PC-9 (cell line): ENCODE data around the gene HSD17B13. TPM values are rescaled to one million over a fixed set of nuclear protein-coding genes. Genes with fewer than 3 reads are reported as not detected.

ENCODE experiments used
- BruUV-seq: library from RNA; stranded (reverse); fragments of 400-500 nt; replicated peaks from 2 replicates; lab custom pipeline; 2021; lab: Mats Ljungman, UMichigan
- CTCF ChIA-PET: fragments of 300-600 bp; sonication (Branson Sonifier 250); formaldehyde crosslinking; loops from one replicate; lab custom pipeline; 2022; ENCODE audit warnings: antibody characterized with exemption; lab: Charles Lee
- POLR2A ChIA-PET: fragments of 300-600 bp; sonication (Branson Sonifier 250); formaldehyde crosslinking; loops from one replicate; lab custom pipeline; 2022; ENCODE audit warnings: antibody characterized with exemption; ENCODE audit not compliant: unreplicated experiment; lab: Charles Lee
- DNase-seq, 2 experiments: peaks; one replicate each; pipeline versions ENCODE4 v3.0.0 to v3.0.0-alpha.2; 2015 to 2022; ENCODE audit warnings: mixed read lengths in 1 of 2
- H2AFZ ChIP-seq: fragments of 200-600 bp; sonication (generic); 2 replicates; pipeline ENCODE4 v1.8.1; 2017; ENCODE audit warnings: antibody characterized with exemption
- H3F3A ChIP-seq: fragments of 200-600 bp; sonication (generic); 2 replicates; pipeline ENCODE4 v1.8.1; 2017; ENCODE audit warnings: antibody characterized with exemption, mild to moderate bottlenecking, low read depth; ENCODE audit not compliant: insufficient read depth
- H3K27ac ChIP-seq: fragments of 200-600 bp; sonication (generic); 2 replicates; pipeline ENCODE4 v1.6.1; 2016; ENCODE audit warnings: mixed run types
- H3K27me3 ChIP-seq: fragments of 200-600 bp; sonication (generic); 2 replicates; pipeline ENCODE4 v1.6.1; 2016; ENCODE audit warnings: low read depth, mixed run types; ENCODE audit not compliant: insufficient read depth
- H3K36me3 ChIP-seq: fragments of 200-600 bp; sonication (generic); 2 replicates; pipeline ENCODE4 v1.6.1; 2016; ENCODE audit warnings: low read depth, mixed run types
- H3K4me1 ChIP-seq: fragments of 200-600 bp; sonication (generic); replicated peaks from 2 replicates; pipeline ENCODE4 v1.6.1; 2016; ENCODE audit warnings: mixed run types; ENCODE audit not compliant: insufficient read depth
- H3K4me2 ChIP-seq: fragments of 200-600 bp; sonication (generic); 2 replicates; pipeline ENCODE4 v1.6.1; 2017; ENCODE audit warnings: mixed run types
- H3K4me3 ChIP-seq: fragments of 200-600 bp; sonication (generic); 2 replicates; pipeline ENCODE4 v1.6.1; 2016; ENCODE audit warnings: mixed run types
- H3K79me2 ChIP-seq: fragments of 200-600 bp; sonication (generic); 2 replicates; pipeline ENCODE4 v1.6.1; 2017; ENCODE audit warnings: low read depth, mixed run types
- H3K9me2 ChIP-seq: fragments of 200-600 bp; sonication (generic); 2 replicates; pipeline ENCODE4 v1.8.1; 2017; ENCODE audit warnings: mild to moderate bottlenecking; ENCODE audit not compliant: insufficient read depth
- H3K9me3 ChIP-seq: fragments of 200-600 bp; sonication (generic); 2 replicates; pipeline ENCODE4 v1.8.1; 2016; ENCODE audit warnings: low read depth; ENCODE audit not compliant: insufficient read depth
- H4K20me1 ChIP-seq: fragments of 200-600 bp; sonication (generic); 2 replicates; pipeline ENCODE4 v1.8.1; 2017; ENCODE audit not compliant: insufficient read depth
- EZH2 ChIP-seq: fragments of 200-600 bp; sonication (generic); IDR thresholded peaks from 2 replicates; pipeline ENCODE4 v1.8.0; 2017; ENCODE audit warnings: antibody characterized with exemption, low read depth
- intact Hi-C: fragments of 100-400 bp; cut with micrococcal nuclease; formaldehyde crosslinking; loops from one replicate; pipeline ENCODE4 v1.10.0; 2022; ENCODE audit not compliant: unreplicated experiment
- total RNA-seq: library from RNA; stranded (reverse); gene quantifications from 2 replicates; pipeline ENCODE4 v1.2.3, GENCODE V29; 2021
- TF ChIP-seq, protein P1 (sequence below): fragments of 200-600 bp; sonication (generic); conservative IDR thresholded peaks from 2 replicates; pipeline ENCODE4 v1.6.1; 2017; ENCODE audit warnings: mixed run types, antibody characterized with exemption, mild to moderate bottlenecking, moderate library complexity

Gene HSD17B13
- total RNA-seq, 1 experiment from 2014 or later: not detected

DNA sequence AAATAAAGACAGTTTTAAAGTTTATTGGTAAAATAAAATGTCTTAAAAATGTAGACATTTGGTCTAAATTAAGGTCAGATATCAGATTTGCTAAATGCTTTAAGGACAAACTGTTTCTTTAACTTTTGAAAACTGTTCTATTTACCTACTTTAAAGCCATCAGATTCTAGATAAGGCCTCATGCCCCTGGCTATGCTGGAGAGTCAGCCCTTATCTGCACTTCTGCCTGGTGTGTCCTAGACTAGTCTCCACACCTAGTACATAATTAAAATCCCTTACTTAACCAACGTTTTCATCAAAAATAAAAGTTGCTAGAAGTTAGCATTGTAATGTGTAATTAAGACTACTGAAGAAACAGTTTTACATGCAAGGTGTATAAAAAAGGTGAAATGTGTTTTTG lies 42.7 kb upstream of the HSD17B13 start:
- DNase-seq: no peak
- H3K4me2 ChIP-seq: no peak overlapping the region
- POLR2A ChIA-PET: no interaction called here
- H3K9me3 ChIP-seq: no peaks in the 10 kb centered on the region
- no peaks in the 10 kb centered on the region for H3K9me2 ChIP-seq
- no peak overlapping the region for H3K27ac ChIP-seq
- no peaks in the 10 kb centered on the region for H3K27me3 ChIP-seq
- no peak overlapping the region for H2AFZ ChIP-seq
- no peaks in the 10 kb centered on the region for H3K36me3 ChIP-seq
- no peaks in the 10 kb centered on the region for H3K79me2 ChIP-seq
- no peaks in the 10 kb centered on the region for H3F3A ChIP-seq
- no peak overlapping the region for H3K4me3 ChIP-seq
- H4K20me1 ChIP-seq: no peaks in the 10 kb centered on the region
- CTCF ChIA-PET: no interaction called here
- TF ChIP-seq EZH2: no peak
- TF ChIP-seq, protein P1, sequence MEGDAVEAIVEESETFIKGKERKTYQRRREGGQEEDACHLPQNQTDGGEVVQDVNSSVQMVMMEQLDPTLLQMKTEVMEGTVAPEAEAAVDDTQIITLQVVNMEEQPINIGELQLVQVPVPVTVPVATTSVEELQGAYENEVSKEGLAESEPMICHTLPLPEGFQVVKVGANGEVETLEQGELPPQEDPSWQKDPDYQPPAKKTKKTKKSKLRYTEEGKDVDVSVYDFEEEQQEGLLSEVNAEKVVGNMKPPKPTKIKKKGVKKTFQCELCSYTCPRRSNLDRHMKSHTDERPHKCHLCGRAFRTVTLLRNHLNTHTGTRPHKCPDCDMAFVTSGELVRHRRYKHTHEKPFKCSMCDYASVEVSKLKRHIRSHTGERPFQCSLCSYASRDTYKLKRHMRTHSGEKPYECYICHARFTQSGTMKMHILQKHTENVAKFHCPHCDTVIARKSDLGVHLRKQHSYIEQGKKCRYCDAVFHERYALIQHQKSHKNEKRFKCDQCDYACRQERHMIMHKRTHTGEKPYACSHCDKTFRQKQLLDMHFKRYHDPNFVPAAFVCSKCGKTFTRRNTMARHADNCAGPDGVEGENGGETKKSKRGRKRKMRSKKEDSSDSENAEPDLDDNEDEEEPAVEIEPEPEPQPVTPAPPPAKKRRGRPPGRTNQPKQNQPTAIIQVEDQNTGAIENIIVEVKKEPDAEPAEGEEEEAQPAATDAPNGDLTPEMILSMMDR: no peak
- intact Hi-C loops: no loop called here
- no TSS peak for BruUV-seq
- H3K4me1 ChIP-seq: no peaks in the 10 kb centered on the region

DNA sequence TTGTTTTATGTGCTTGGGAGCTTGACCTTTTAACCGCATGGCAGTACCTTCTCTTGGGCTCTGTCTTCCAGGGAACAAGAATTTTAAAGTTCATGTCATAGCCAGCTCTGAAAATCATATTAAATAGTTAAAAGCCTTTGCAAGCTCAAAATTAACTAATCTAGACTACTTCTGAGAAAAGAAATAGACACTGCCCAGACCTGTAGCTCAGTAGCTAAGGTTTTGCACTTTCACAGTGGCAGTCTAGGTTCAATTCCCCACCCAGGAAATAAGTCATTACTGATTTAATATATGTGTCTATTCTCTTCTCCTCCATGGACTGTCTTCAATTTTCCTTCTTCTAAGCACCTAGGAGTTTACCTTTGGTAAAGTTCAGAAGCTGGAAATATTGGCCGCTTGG lies 40.9 kb upstream of the HSD17B13 start:
- Histone ChIP-seq H3K4me1 (no peaks in the 10 kb centered on the region), H3K4me3 (no peak overlapping the region), H3K36me3 (no peaks in the 10 kb centered on the region), H2AFZ (no peak overlapping the region), H3K79me2 (no peaks in the 10 kb centered on the region), H3F3A (no peaks in the 10 kb centered on the region), H3K9me3 (no peaks in the 10 kb centered on the region), H3K27me3 (no peaks in the 10 kb centered on the region), H3K4me2 (no peak overlapping the region), H3K27ac (no peak overlapping the region), H3K9me2 (no peaks in the 10 kb centered on the region), H4K20me1 (no peaks in the 10 kb centered on the region)
- intact Hi-C loops: no loop called here
- ChIA-PET CTCF (no interaction called here), POLR2A (no interaction called here)
- DNase-seq: no peak
- TF ChIP-seq EZH2: no peak
- TF ChIP-seq, protein P1: no peak
- no TSS peak for BruUV-seq

DNA sequence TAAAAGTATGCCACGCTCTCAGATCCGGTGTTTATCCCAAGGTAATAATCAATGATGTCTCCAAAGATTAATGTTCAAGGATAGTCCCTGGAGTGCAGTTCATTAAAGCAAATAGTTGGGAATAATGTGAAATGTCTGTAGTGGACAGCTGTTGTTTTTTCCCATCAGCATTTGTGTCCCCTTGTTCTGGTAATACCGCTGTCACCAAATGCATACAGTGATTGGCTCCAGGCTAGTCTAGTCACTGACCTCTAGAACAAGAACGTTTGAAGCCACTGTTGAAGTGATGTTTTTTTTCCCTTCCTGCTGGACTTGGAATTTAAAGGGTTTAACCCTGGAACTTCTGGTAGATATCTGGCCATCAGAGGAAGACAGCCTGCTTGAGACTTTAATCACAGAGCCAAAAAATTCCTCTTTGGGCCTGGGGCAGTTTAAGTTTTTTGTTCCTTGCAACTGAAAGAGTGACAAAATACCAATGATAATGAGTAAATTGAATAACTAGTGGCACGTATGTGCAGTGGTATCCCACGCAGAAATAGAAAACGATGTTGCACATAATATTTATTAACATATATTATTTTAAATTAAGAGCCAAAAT lies 37.8 kb upstream of the HSD17B13 start:
- no peak for DNase-seq
- Histone ChIP-seq H4K20me1 (no peaks in the 10 kb centered on the region), H3K4me3 (no peak overlapping the region), H3K9me2 (no peaks in the 10 kb centered on the region), H3K4me1 (no peaks in the 10 kb centered on the region), H3K9me3 (no peaks in the 10 kb centered on the region), H2AFZ (no peak overlapping the region), H3K27me3 (no peaks in the 10 kb centered on the region), H3K36me3 (no peaks in the 10 kb centered on the region), H3K79me2 (no peaks in the 10 kb centered on the region), H3K27ac (no peak overlapping the region), H3K4me2 (no peak overlapping the region), H3F3A (no peaks in the 10 kb centered on the region)
- TF ChIP-seq EZH2: no peak
- TF ChIP-seq, protein P1: no peak
- intact Hi-C loops: no loop called here
- ChIA-PET CTCF (interaction anchor here (0.5 kb wide), 1 partner anchor 76 kb away, joined by 10 read pairs; no protein-coding TSS in a partner anchor), POLR2A (no interaction called here)
- BruUV-seq: no TSS peak
